T-cell (primary cell): ENCODE results near the gene GABRA6. TPM values are rescaled to one million over a fixed set of nuclear protein-coding genes. Genes with fewer than 3 reads are reported as not detected.
"Not testable (repeated sequence)": the region's sequence is repeated elsewhere in the genome, so short reads cannot be mapped to it uniquely, and the experiment has no call there.

Experiments
- ATAC-seq, 4 experiments: fragments of 200-7000 bp in 3 of 4; fragments of 150-1000 bp in 1 of 4; cut with Tn5 transposase; replicated peaks in 1 of 4; 1 replicate in 3 of 4; 2 replicates in 1 of 4; pipeline ENCODE4 v1.10.0; 2021; ENCODE audit warnings: moderate library complexity in 3 of 4, mild to moderate bottlenecking in 2 of 4, moderate number of reproducible peaks in 1 of 4
- CTCF ChIA-PET, 2 donors: fragments of 300-600 bp; sonication (Branson Sonifier 250); formaldehyde crosslinking; loops; one replicate each; lab custom pipeline; 2022; ENCODE audit warnings: antibody characterized with exemption in 2 of 2; lab: Charles Lee
- POLR2A ChIA-PET, 2 donors: fragments of 300-600 bp; sonication (Branson Sonifier 250); formaldehyde crosslinking; loops; one replicate each; lab custom pipeline; 2022; ENCODE audit warnings: antibody characterized with exemption in 2 of 2; lab: Charles Lee
- DNase-seq, 35 experiments: peaks; one replicate each; pipeline versions ENCODE4 v3.0.0 to v3.0.0-alpha.2; 2013 to 2023
- H3K27ac ChIP-seq: one replicate; pipeline ENCODE4 v1.5.1; 2013; ENCODE audit warnings: low read length
- H3K27me3 ChIP-seq, 2 experiments: replicated peaks in 1 of 2; 1 replicate in 1 of 2; 2 replicates in 1 of 2; pipeline versions ENCODE4 v1.6.1 to v1.7.0; 2013; ENCODE audit warnings: low read length in 1 of 2, mixed read lengths in 1 of 2; ENCODE audit not compliant: control insufficient read depth in 2 of 2, insufficient read depth in 2 of 2; ENCODE audit errors: extremely low read depth in 1 of 2
- H3K36me3 ChIP-seq, 2 donors: 1 replicate in 1 of 2; 2 replicates in 1 of 2; pipeline versions ENCODE4 v1.6.1 to v1.7.0; 2013; ENCODE audit warnings: low read length in 1 of 2; ENCODE audit not compliant: control insufficient read depth in 2 of 2, insufficient read depth in 1 of 2; ENCODE audit errors: extremely low read depth in 1 of 2
- H3K4me1 ChIP-seq, 2 experiments: 1 replicate in 1 of 2; 2 replicates in 1 of 2; pipeline versions ENCODE4 v1.6.1 to v1.7.0; 2013; ENCODE audit warnings: low read length in 2 of 2, mixed read lengths in 1 of 2; ENCODE audit not compliant: insufficient read depth in 2 of 2, control insufficient read depth in 1 of 2; ENCODE audit errors: extremely low read depth in 1 of 2
- H3K4me3 ChIP-seq, 2 donors: 1 replicate in 1 of 2; 2 replicates in 1 of 2; pipeline versions ENCODE4 v1.5.1 to v1.7.0; 2013; ENCODE audit warnings: mild to moderate bottlenecking in 2 of 2, low read length in 1 of 2, moderate library complexity in 1 of 2; ENCODE audit not compliant: control insufficient read depth in 1 of 2; ENCODE audit errors: extremely low read depth in 1 of 2
- H3K9me3 ChIP-seq: 2 replicates; pipeline ENCODE4 v1.7.0; 2013
- H3K27ac Mint-ChIP-seq, 2 donors: one replicate each; pipeline ENCODE4 v1.8.0; 2020 to 2021; ENCODE audit warnings: mild to moderate bottlenecking in 2 of 2, mixed read lengths in 2 of 2
- H3K27me3 Mint-ChIP-seq, 2 donors: one replicate each; pipeline ENCODE4 v1.8.0; 2021 to 2022; ENCODE audit warnings: mixed read lengths in 2 of 2
- H3K36me3 Mint-ChIP-seq: one replicate; pipeline ENCODE4 v1.8.0; 2021; ENCODE audit warnings: mixed read lengths
- H3K4me1 Mint-ChIP-seq, 3 donors: one replicate each; pipeline ENCODE4 v1.8.0; 2020 to 2022; ENCODE audit warnings: mixed read lengths in 3 of 3, mild to moderate bottlenecking in 1 of 3
- H3K4me3 Mint-ChIP-seq, 3 donors: one replicate each; pipeline ENCODE4 v1.8.0; 2020 to 2022; ENCODE audit warnings: mild to moderate bottlenecking in 3 of 3, mixed read lengths in 3 of 3, moderate library complexity in 3 of 3
- H3K9me3 Mint-ChIP-seq, 3 donors: one replicate each; pipeline ENCODE4 v1.8.0; 2020 to 2022; ENCODE audit warnings: mixed read lengths in 3 of 3
- WGBS: methylation state at CpG from one replicate; pipeline ENCODE4 v1.1.5; 2013; ENCODE audit warnings: missing lambda C conversion rate; ENCODE audit not compliant: insufficient coverage; 5-methylcytosine and 5-hydroxymethylcytosine counted together
- total RNA-seq, 35 experiments: library from RNA in 6 of 35; stranded (reverse) in 6 of 35; fragments of 120-200 nt in 1 of 35; gene quantifications; one replicate each; pipeline versions ENCODE4 v1.2.1 to v1.2.4 and lab custom pipeline; 2013 to 2026

GABRA6 gene
- not detected for total RNA-seq
- total RNA-seq (2013), result not detected
- total RNA-seq (lab: John Stamatoyannopoulos, UW), result 0 to 0.09 (median 0) reads per million in 29 experiments

- no peaks in the 10 kb centered on the region for H3K36me3 ChIP-seq
- POLR2A ChIA-PET, result no interaction called here
- H3K4me3 Mint-ChIP-seq, result no peak within 1 kb of the TSS
- DNase-seq (no peak), ATAC-seq (no peak)
- no peak within 1 kb of the TSS for H3K4me3 ChIP-seq
- 71% methylated on average over 3 of the region's 4 CpGs for WGBS
- no peak within 1 kb of the TSS for H3K27ac Mint-ChIP-seq
- no peak within 1 kb of the TSS for H3K27ac ChIP-seq
- H3K27me3 ChIP-seq, result no peaks in the 10 kb centered on the region
- no peaks in the 10 kb centered on the region for H3K9me3 ChIP-seq
- no peaks in the 10 kb centered on the region for H3K27me3 Mint-ChIP-seq
- peaks cover 3 to 4% (median 4%) of the 10 kb centered on the region in 3 donors for H3K9me3 Mint-ChIP-seq
- no peaks in the 10 kb centered on the region for H3K36me3 Mint-ChIP-seq
- CTCF ChIA-PET, result no interaction called here
- H3K4me1 Mint-ChIP-seq, result no peaks in the 10 kb centered on the region
- no peaks in the 10 kb centered on the region for H3K4me1 ChIP-seq
Observed at GRCh38 chr5:161685461-161685860, at the start of gene GABRA6. Gene GABRA6, plus strand, starts transcription at chr5:161685721. Its CDS starts 269 bp downstream, at chr5:161685990.

GRCh38 chr5:161637591-161637990, 47.9 kb upstream of the GABRA6 start:
- Mint-ChIP-seq H3K36me3 (no peaks in the 10 kb centered on the region), H3K9me3 (peaks cover 3 to 16% (median 8%) of the 10 kb centered on the region in 3 donors), H3K4me3 (no peak overlapping the region), H3K27ac (no peak overlapping the region), H3K4me1 (no peaks in the 10 kb centered on the region), H3K27me3 (no peaks in the 10 kb centered on the region)
- Histone ChIP-seq H3K27me3 (no peaks in the 10 kb centered on the region), H3K4me1 (no peaks in the 10 kb centered on the region), H3K4me3 (no peak overlapping the region), H3K27ac (no peak overlapping the region), H3K36me3 (no peaks in the 10 kb centered on the region), H3K9me3 (no peaks in the 10 kb centered on the region)
- ChIA-PET POLR2A (no interaction called here), CTCF (interaction anchor here in 1 of 2 donors (0.7 kb wide), 1 partner anchor 1188 kb away, joined by 3 read pairs; no protein-coding TSS in a partner anchor)
- ATAC-seq (no peak), DNase-seq (no peak)
- WGBS, result no CpG with 5 or more reads among the region's 1 CpG

DNA sequence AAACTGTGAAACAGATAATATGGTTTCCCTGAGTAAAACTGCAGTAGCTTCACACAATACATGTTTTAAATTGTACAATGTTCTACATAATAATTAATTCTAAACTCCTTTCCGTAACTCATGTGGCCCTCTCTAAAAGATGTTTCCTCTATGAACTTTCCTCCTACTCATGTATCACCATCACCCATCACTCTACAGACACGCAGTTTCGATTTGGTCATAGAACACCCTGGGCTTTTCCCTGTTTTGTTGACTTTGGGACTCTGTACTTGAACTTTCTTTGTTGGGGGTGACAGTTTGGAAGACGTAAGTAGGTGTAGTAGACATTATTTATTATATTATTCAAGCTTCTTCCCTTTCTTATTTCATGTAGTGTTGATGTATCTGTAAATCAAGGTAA, 44.1 kb upstream of the GABRA6 start:
- Histone ChIP-seq H3K4me1 (no peaks in the 10 kb centered on the region), H3K36me3 (no peaks in the 10 kb centered on the region), H3K27ac (no peak overlapping the region), H3K27me3 (no peaks in the 10 kb centered on the region), H3K9me3 (no peaks in the 10 kb centered on the region), H3K4me3 (no peak overlapping the region)
- no peak for DNase-seq
- ChIA-PET CTCF (no interaction called here), POLR2A (no interaction called here)
- Mint-ChIP-seq H3K27ac (no peak overlapping the region), H3K4me1 (no peaks in the 10 kb centered on the region), H3K36me3 (no peaks in the 10 kb centered on the region), H3K4me3 (no peak overlapping the region), H3K9me3 (peaks cover 3 to 14% (median 5%) of the 10 kb centered on the region in 3 donors), H3K27me3 (no peaks in the 10 kb centered on the region)
- WGBS, result 60% methylated on average over 1 of the region's 4 CpGs
- no peak for ATAC-seq

- ATAC-seq (no peak), DNase-seq (no peak)
- Mint-ChIP-seq H3K27ac (no peak overlapping the region), H3K27me3 (no peaks in the 10 kb centered on the region), H3K9me3 (peaks cover 3 to 18% (median 4%) of the 10 kb centered on the region in 3 donors), H3K4me1 (no peaks in the 10 kb centered on the region), H3K36me3 (no peaks in the 10 kb centered on the region), H3K4me3 (no peak overlapping the region)
- POLR2A ChIA-PET, result no interaction called here
- CTCF ChIA-PET, result no interaction called here
- no peaks in the 10 kb centered on the region for H3K27me3 ChIP-seq
- no peaks in the 10 kb centered on the region for H3K36me3 ChIP-seq
- no peaks in the 10 kb centered on the region for H3K9me3 ChIP-seq
- no peaks in the 10 kb centered on the region for H3K4me1 ChIP-seq
- H3K27ac ChIP-seq, result no peak overlapping the region
- no CpG with 5 or more reads among the region's 1 CpG for WGBS
- H3K4me3 ChIP-seq, result no peak overlapping the region
Observed at GRCh38 chr5:161645264-161645663, 40.3 kb upstream of the GABRA6 start.

DNA sequence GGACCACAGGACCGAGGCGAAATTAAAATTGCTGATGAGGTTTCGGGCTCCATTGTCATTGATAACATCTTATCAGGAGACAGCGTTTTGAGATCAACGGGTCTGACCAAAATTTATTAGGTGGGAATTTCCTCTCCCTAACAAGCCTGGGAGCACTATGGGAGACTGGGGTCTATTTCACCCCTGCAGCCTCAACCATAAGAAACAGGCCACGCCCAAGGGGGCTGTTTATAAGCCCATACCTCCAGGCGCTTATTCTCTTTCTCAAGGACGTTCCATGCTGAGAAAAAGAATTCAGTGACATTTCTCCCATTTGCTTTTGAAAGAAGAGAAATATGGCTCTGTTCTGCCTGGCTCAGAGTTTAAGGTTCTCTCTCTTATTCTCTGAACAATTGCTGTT, 33.6 kb upstream of the GABRA6 start:
- ATAC-seq, H3K27ac Mint-ChIP-seq, CTCF ChIA-PET, H3K4me1 ChIP-seq, H3K4me3 Mint-ChIP-seq, POLR2A ChIA-PET, DNase-seq, H3K27ac ChIP-seq, H3K36me3 ChIP-seq, H3K27me3 Mint-ChIP-seq, H3K4me3 ChIP-seq, H3K9me3 ChIP-seq, H3K4me1 Mint-ChIP-seq, H3K27me3 ChIP-seq, H3K36me3 Mint-ChIP-seq: not testable (repeated sequence)
- H3K9me3 Mint-ChIP-seq, result peaks cover 14 to 31% (median 15%) of the 10 kb centered on the region in 3 donors
- no CpG with 5 or more reads among the region's 8 CpGs for WGBS

- no peaks in the 10 kb centered on the region for H3K27me3 ChIP-seq
- Mint-ChIP-seq H3K9me3 (peaks cover 9 to 17% (median 10%) of the 10 kb centered on the region in 3 donors), H3K27me3 (no peaks in the 10 kb centered on the region), H3K27ac (no peak overlapping the region), H3K36me3 (no peaks in the 10 kb centered on the region), H3K4me1 (no peaks in the 10 kb centered on the region), H3K4me3 (no peak overlapping the region)
- ChIA-PET POLR2A (no interaction called here), CTCF (no interaction called here)
- no peaks in the 10 kb centered on the region for H3K9me3 ChIP-seq
- 92% methylated on average over 11 of the region's 12 CpGs for WGBS
- ATAC-seq (no peak), DNase-seq (no peak)
- H3K4me1 ChIP-seq, result no peaks in the 10 kb centered on the region
- H3K36me3 ChIP-seq, result no peaks in the 10 kb centered on the region
- no peak overlapping the region for H3K27ac ChIP-seq
- H3K4me3 ChIP-seq, result no peak overlapping the region
Observed at GRCh38 chr5:161660806-161661205, 24.7 kb upstream of the GABRA6 start.

DNA sequence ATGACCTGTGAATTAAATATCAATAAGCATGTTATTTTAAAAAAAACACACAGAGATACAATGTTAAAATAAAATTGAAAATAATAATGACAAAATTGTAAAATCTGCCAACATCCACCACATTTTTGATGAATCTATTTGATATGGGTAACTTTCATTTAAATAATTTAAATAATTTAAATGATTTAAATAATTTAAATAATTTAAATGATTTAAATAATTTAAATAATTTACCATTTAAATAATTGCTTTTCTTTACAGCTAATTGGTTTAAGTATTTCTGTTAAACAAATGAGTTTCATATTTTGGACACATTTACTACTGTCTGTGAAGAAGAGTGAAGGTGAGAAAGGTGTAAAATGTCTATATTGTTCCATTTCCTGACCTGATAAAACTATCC, 22.1 kb upstream of the GABRA6 start:
- Mint-ChIP-seq H3K4me1 (no peaks in the 10 kb centered on the region), H3K4me3 (no peak overlapping the region), H3K9me3 (peaks cover 7 to 16% (median 14%) of the 10 kb centered on the region in 3 donors), H3K36me3 (no peaks in the 10 kb centered on the region), H3K27me3 (no peaks in the 10 kb centered on the region), H3K27ac (no peak overlapping the region)
- POLR2A ChIA-PET, result no interaction called here
- ATAC-seq (no peak), DNase-seq (no peak)
- no peak overlapping the region for H3K4me3 ChIP-seq
- no peaks in the 10 kb centered on the region for H3K9me3 ChIP-seq
- no peaks in the 10 kb centered on the region for H3K4me1 ChIP-seq
- CTCF ChIA-PET, result no interaction called here
- no peaks in the 10 kb centered on the region for H3K27me3 ChIP-seq
- H3K27ac ChIP-seq, result no peak overlapping the region
- no peaks in the 10 kb centered on the region for H3K36me3 ChIP-seq
